Effector memory CD4-positive, alpha-beta T cell (primary cell): ENCODE measurements around the gene RBM12.

ENCODE experiments used
- DNase-seq, 3 donors: peaks; one replicate each; pipeline ENCODE4 v3.0.0-alpha.2; 2020
- H3K27ac ChIP-seq: 2 replicates; pipeline ENCODE4 v1.7.0; 2013; ENCODE audit warnings: mild to moderate bottlenecking, low read length, moderate library complexity; ENCODE audit not compliant: insufficient read depth, poor library complexity, severe bottlenecking
- H3K27me3 ChIP-seq: replicated peaks from 2 replicates; pipeline ENCODE4 v1.7.0; 2013; ENCODE audit warnings: mild to moderate bottlenecking, low read length; ENCODE audit not compliant: insufficient read depth, control insufficient read depth, poor library complexity, severe bottlenecking
- H3K36me3 ChIP-seq: 2 replicates; pipeline ENCODE4 v1.7.0; 2013; ENCODE audit warnings: mild to moderate bottlenecking, low read length, moderate library complexity; ENCODE audit not compliant: control insufficient read depth, insufficient read depth
- H3K4me1 ChIP-seq: 2 replicates; pipeline ENCODE4 v1.7.0; 2013; ENCODE audit warnings: low read length, mild to moderate bottlenecking; ENCODE audit not compliant: control insufficient read depth, insufficient read depth, poor library complexity, severe bottlenecking
- H3K4me3 ChIP-seq: 2 replicates; pipeline ENCODE4 v1.7.0; 2013; ENCODE audit warnings: low read length, low read depth, mild to moderate bottlenecking; ENCODE audit not compliant: insufficient read depth, poor library complexity, severe bottlenecking
- H3K9me3 ChIP-seq: 2 replicates; pipeline ENCODE4 v1.7.0; 2013; ENCODE audit warnings: mild to moderate bottlenecking, low read length, moderate library complexity; ENCODE audit not compliant: control insufficient read depth

The RBM12 gene

GRCh38 chr20:35657271-35657670 lies 7.4 kb downstream of the RBM12 start:
- DNase-seq: no peak
- Histone ChIP-seq H3K27me3 (no peaks in the 10 kb centered on the region), H3K36me3 (peaks cover 29% of the 10 kb centered on the region), H3K4me3 (no peak overlapping the region), H3K9me3 (no peaks in the 10 kb centered on the region), H3K27ac (no peak overlapping the region), H3K4me1 (peaks cover 27% of the 10 kb centered on the region)

GRCh38 chr20:35654415-35654814 lies 10.3 kb downstream of the RBM12 start:
- no peaks in the 10 kb centered on the region for H3K9me3 ChIP-seq
- no peak overlapping the region for H3K4me3 ChIP-seq
- peaks cover 33% of the 10 kb centered on the region for H3K36me3 ChIP-seq
- H3K27ac ChIP-seq: no peak overlapping the region
- no peaks in the 10 kb centered on the region for H3K27me3 ChIP-seq
- H3K4me1 ChIP-seq: peaks cover 19% of the 10 kb centered on the region
- no peak for DNase-seq

GRCh38 chr20:35653893-35654292 lies 10.8 kb downstream of the RBM12 start:
- H3K36me3 ChIP-seq: peaks cover 33% of the 10 kb centered on the region

GRCh38 chr20:35653430-35653734 lies 11.3 kb downstream of the RBM12 start:
- Histone ChIP-seq H3K4me3 (no peak overlapping the region), H3K36me3 (peaks cover 33% of the 10 kb centered on the region), H3K27me3 (no peaks in the 10 kb centered on the region), H3K4me1 (peaks cover 12% of the 10 kb centered on the region), H3K9me3 (no peaks in the 10 kb centered on the region), H3K27ac (no peak overlapping the region)
- no peak for DNase-seq

More at GRCh38 chr20:35653893-35654292, 10.8 kb downstream of the RBM12 start:
- no peaks in the 10 kb centered on the region for H3K9me3 ChIP-seq
- H3K4me3 ChIP-seq: no peak overlapping the region
- no peak for DNase-seq
- peaks cover 14% of the 10 kb centered on the region for H3K4me1 ChIP-seq
- H3K27ac ChIP-seq: no peak overlapping the region
- H3K27me3 ChIP-seq: no peaks in the 10 kb centered on the region

DNA sequence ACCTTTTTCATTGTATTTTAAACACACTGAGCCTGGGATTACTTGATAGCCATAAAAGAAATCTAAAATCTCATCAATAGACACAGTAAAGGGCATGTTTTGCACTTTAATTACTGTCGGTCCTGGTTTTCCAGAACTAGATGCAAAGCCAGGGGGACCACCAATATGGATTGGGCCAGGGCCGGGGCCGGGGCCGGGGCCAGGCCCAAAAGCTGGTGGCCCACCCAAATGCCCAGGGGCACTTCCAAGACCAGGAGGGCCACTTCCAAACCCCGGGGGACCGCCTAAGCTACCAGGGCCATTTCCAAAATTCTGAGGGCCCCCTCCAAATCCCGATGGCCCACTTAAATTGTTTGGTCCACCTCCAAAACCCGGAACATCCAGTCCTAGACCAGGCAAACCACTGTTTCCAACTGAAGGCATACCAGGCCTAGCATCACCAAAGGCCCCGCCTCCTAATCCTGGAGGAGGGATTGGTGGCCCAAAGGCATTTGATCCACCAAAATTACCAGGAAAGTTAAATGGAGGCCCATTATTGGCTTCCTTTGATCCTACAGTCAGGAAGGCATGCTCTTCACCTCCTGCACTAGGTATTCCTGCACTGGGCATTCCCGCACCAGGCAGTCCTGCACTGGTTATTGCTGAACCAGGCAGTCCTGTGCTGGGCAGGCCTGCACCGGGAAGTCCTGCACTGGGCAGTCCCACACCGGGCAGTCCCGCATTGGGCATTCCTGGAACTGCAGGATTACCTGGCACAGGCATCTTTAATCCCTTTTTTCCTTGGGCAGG lies 11.9 kb downstream of the RBM12 start:
- H3K9me3 ChIP-seq: no peaks in the 10 kb centered on the region
- DNase-seq: no peak
- peaks cover 33% of the 10 kb centered on the region for H3K36me3 ChIP-seq
- H3K4me1 ChIP-seq: peaks cover 7% of the 10 kb centered on the region
- no peaks in the 10 kb centered on the region for H3K27me3 ChIP-seq
- H3K27ac ChIP-seq: no peak overlapping the region
- H3K4me3 ChIP-seq: no peak overlapping the region

DNA sequence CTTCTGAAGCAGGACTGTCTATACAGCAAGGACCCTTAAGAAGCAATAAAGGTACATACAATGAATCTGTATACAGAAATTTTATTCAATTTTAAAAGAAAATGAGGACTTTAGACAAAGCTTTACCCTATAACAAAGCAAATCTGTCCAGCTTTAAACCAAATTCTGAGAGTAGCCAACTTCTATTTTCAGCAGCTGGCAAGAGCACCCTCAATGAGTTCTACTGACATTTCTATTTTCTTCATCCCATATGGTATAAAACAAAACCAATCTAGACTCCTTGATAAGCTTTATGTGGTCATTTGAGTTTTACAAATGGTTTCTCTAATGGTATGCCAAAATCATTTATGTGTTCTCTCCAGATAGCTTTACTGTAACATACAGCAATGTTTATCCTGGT lies 12.7 kb downstream of the RBM12 start:
- Histone ChIP-seq H3K27me3 (no peaks in the 10 kb centered on the region), H3K4me1 (no peaks in the 10 kb centered on the region), H3K27ac (no peak overlapping the region), H3K4me3 (no peak overlapping the region), H3K36me3 (peaks cover 33% of the 10 kb centered on the region), H3K9me3 (no peaks in the 10 kb centered on the region)
- DNase-seq: no peak

DNA sequence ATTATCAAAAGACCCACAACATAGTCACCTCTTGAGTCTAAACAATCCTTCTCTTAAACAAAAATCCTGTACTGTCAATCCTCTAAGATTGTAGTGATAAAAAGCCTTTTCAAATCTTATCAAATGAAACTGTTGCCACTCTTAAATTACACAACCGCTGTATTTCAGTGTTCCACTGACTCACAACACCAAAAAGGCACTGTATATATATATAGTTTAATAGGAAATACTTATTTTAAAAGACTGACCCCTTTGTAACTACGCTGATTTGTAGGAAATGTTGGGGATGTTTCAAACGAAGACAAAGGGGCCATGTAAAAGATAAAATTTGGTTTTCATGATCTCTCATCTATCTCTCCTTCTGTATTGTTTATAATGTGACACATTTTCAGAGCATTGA lies 14.1 kb downstream of the RBM12 start:
- Histone ChIP-seq H3K9me3 (no peaks in the 10 kb centered on the region), H3K4me1 (peaks cover 2% of the 10 kb centered on the region), H3K36me3 (peaks cover 33% of the 10 kb centered on the region), H3K27me3 (no peaks in the 10 kb centered on the region), H3K27ac (no peak overlapping the region), H3K4me3 (no peak overlapping the region)
- DNase-seq: no peak

DNA sequence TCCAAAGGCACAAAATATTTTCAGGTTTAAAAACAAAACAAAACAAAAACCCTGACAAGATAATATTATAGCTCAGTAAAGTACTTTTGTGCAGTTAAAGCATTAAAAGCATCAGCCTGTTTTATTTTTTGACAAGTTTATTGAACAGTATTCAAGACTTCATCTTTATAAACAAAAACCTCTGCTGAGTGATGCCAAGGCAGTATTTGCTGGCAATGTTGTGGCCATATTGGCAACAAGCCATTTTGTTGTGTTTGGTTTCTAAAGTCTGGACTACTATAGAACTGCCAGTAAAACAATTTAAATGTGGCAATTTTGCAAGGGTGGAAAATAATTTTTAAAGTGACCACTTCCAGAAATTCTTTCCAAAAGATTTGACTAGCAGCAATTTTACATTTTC lies 15.9 kb downstream of the RBM12 start:
- no peaks in the 10 kb centered on the region for H3K9me3 ChIP-seq
- H3K36me3 ChIP-seq: peaks cover 17% of the 10 kb centered on the region
- no peak for DNase-seq
- H3K27ac ChIP-seq: no peak overlapping the region
- no peak overlapping the region for H3K4me3 ChIP-seq
- no peaks in the 10 kb centered on the region for H3K27me3 ChIP-seq
- H3K4me1 ChIP-seq: peaks cover 7% of the 10 kb centered on the region

DNA sequence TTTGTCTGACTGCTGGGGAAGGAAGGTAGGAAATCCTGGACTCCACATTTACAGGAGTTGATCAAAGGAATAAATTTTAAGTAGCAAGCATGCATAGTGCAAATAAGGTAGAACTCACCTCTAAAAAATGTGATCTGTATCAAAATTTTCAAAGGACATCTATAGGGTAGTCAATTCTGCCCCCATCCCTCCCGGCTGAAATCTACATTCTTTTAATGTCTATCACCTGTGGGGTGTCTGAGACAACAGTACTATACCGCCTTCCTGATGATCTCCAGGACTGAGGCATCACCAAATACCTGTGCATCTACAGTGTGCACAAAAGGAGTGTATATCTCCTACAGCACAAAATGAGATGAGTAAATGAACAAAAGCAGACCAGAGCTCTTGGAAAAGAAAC lies 19.9 kb downstream of the RBM12 start:
- no peaks in the 10 kb centered on the region for H3K36me3 ChIP-seq
- no peak for DNase-seq
- H3K4me3 ChIP-seq: no peak overlapping the region
- H3K27me3 ChIP-seq: no peaks in the 10 kb centered on the region
- peaks cover 7% of the 10 kb centered on the region for H3K4me1 ChIP-seq
- no peaks in the 10 kb centered on the region for H3K9me3 ChIP-seq
- H3K27ac ChIP-seq: no peak overlapping the region

DNA sequence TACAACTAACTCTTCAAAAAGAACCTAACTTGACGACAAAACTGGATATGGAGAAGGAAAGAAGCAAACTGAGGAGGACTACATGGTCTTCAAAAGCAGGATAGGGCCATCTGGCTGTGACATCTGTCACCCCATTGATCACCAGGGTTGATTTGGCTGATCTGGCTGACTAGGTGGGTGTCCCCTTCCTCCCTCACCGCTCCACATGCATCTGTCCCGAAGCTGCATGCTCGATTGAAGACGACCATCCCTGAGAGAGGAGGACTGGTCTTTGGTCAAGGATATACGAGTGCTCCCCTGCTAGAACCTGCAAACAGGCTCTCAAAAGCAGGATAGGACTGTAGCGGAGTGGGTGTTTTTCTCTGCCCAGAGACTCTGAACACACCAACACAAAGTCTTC lies 21.7 kb downstream of the RBM12 start:
- Histone ChIP-seq H3K4me1 (peaks cover 7% of the 10 kb centered on the region), H3K27ac (no peak overlapping the region), H3K36me3 (no peaks in the 10 kb centered on the region), H3K9me3 (no peaks in the 10 kb centered on the region), H3K4me3 (no peak overlapping the region), H3K27me3 (no peaks in the 10 kb centered on the region)
- no peak for DNase-seq
